Stimulated activated naive CD8-positive, alpha-beta T cell treated with anti-CD3 and anti-CD28 coated beads, Interleukin-15, amount 100 ng/mL, for 72 hours (primary cell): ENCODE results near the gene TBR1.

Experiments used
- ATAC-seq: fragments of 150-1000 bp; cut with Tn5 transposase; 2 replicates; pipeline ENCODE4 v1.10.0; 2021; ENCODE audit warnings: mild to moderate bottlenecking, moderate library complexity
- DNase-seq, 2 donors: peaks; one replicate each; pipeline ENCODE4 v3.0.0; 2021 to 2022
- H3K27ac Mint-ChIP-seq, 2 donors: one replicate each; pipeline ENCODE4 v1.8.0; 2022; ENCODE audit warnings: mild to moderate bottlenecking in 2 of 2, mixed read lengths in 2 of 2, moderate library complexity in 2 of 2
- H3K27me3 Mint-ChIP-seq: one replicate; pipeline ENCODE4 v1.8.0; 2022; ENCODE audit warnings: mixed read lengths
- H3K4me1 Mint-ChIP-seq: one replicate; pipeline ENCODE4 v1.8.0; 2022; ENCODE audit warnings: mild to moderate bottlenecking, mixed read lengths
- H3K4me3 Mint-ChIP-seq, 2 donors: one replicate each; pipeline ENCODE4 v1.8.0; 2022; ENCODE audit warnings: mild to moderate bottlenecking in 2 of 2, mixed read lengths in 2 of 2, moderate library complexity in 1 of 2
- H3K9me3 Mint-ChIP-seq, 2 donors: one replicate each; pipeline ENCODE4 v1.8.0; 2022; ENCODE audit warnings: mixed read lengths in 2 of 2

TBR1 gene

DNA sequence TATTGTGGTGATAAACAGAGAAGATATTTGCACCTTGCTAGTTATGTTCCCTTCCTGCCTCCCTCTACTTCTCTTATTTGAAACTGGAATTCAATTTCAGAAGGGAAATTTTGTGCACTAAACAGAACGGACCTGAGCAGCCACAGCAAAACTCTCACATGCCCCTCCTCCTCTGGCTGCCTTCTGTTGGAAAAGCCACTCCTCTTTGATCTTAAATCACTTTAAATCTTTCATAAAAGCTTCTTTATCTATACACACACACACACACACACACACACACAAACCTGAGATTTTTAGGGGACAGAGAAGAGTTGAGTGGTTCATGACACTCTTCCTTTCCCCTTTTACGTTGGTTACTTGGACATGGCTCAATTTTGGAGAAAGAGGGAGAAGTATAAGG, 5.6 kb downstream of the TBR1 start:
- Mint-ChIP-seq H3K4me1 (peaks cover 60% of the 10 kb centered on the region), H3K9me3 (no peaks in the 10 kb centered on the region), H3K27ac (no peak overlapping the region), H3K4me3 (no peak overlapping the region), H3K27me3 (peaks cover 100% of the 10 kb centered on the region)
- ATAC-seq (no peak), DNase-seq (no peak)

DNA sequence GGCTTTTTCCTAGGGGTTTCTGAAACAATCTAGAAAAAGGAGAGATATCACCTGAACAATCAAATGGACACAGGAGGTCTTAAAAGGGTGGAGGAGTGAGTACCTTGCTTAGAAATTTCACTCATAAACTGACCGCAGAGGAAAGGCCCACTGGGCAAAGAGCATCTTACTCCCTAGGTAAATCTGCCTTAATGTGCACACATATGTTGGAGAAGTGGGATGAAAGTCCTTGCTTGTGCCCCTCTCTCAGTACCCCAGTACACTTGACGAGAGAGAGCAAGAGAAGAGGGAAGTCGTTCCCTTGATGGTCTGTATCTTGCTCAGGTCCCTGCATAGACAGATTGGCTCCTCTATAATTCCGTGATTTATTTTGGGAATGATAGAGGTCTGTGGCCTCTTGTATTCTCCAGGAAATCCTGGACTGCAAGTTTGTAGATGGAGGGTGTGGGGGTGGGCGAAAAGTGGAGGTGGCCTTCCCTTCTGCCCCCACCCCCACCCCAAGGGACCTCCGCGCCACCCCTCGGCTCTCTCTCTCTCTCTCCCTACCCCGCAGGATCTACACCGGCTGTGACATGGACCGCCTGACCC, 6.8 kb downstream of the TBR1 start:
- Mint-ChIP-seq H3K4me3 (peak overlapping the region in 1 of 2 donors; percentile 40), H3K9me3 (no peaks in the 10 kb centered on the region), H3K27me3 (peaks cover 100% of the 10 kb centered on the region), H3K27ac (no peak overlapping the region), H3K4me1 (peaks cover 56% of the 10 kb centered on the region)
- DNase-seq (no peak), ATAC-seq (peak; percentile 38)

DNA sequence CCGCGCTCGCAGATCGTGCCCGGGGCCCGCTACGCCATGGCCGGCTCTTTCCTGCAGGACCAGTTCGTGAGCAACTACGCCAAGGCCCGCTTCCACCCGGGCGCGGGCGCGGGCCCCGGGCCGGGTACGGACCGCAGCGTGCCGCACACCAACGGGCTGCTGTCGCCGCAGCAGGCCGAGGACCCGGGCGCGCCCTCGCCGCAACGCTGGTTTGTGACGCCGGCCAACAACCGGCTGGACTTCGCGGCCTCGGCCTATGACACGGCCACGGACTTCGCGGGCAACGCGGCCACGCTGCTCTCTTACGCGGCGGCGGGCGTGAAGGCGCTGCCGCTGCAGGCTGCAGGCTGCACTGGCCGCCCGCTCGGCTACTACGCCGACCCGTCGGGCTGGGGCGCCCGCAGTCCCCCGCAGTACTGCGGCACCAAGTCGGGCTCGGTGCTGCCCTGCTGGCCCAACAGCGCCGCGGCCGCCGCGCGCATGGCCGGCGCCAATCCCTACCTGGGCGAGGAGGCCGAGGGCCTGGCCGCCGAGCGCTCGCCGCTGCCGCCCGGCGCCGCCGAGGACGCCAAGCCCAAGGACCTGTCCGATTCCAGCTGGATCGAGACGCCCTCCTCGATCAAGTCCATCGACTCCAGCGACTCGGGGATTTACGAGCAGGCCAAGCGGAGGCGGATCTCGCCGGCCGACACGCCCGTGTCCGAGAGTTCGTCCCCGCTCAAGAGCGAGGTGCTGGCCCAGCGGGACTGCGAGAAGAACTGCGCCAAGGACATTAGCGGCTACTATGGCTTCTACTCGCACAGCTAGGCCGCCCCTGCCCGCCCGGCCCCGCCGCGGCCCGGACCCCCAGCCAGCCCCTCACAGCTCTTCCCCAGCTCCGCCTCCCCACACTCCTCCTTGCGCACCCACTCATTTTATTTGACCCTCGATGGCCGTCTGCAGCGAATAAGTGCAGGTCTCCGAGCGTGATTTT, 7.6 kb downstream of the TBR1 start:
- DNase-seq: peak; percentile 12 to 19

DNA sequence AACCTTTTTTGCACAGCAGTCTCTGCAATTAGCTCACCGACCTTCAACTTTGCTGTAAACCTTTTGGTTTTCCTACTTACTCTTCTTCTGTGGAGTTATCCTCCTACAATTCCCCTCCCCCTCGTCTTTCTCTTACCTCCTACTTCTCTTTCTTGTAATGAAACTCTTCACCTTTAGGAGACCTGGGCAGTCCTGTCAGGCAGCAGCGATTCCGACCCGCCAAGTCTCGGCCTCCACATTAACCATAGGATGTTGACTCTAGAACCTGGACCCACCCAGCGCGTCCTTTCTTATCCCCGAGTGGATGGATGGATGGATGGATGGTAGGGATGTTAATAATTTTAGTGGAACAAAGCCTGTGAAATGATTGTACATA, 8.3 kb downstream of the TBR1 start:
- Mint-ChIP-seq H3K4me1 (peaks cover 41% of the 10 kb centered on the region), H3K9me3 (no peaks in the 10 kb centered on the region), H3K27ac (no peak overlapping the region), H3K27me3 (peaks cover 100% of the 10 kb centered on the region), H3K4me3 (peak overlapping the region; percentile 68 to 74)
- ATAC-seq (no peak), DNase-seq (no peak)

More for the DNA sequence above, 7.6 kb downstream of the TBR1 start:
- peaks cover 48% of the 10 kb centered on the region for H3K4me1 Mint-ChIP-seq
- H3K9me3 Mint-ChIP-seq: no peaks in the 10 kb centered on the region
- H3K27me3 Mint-ChIP-seq: peaks cover 100% of the 10 kb centered on the region
- peak overlapping the region; percentile 68 to 74 for H3K4me3 Mint-ChIP-seq
- peak; percentile 55 for ATAC-seq
- H3K27ac Mint-ChIP-seq: no peak overlapping the region

DNA sequence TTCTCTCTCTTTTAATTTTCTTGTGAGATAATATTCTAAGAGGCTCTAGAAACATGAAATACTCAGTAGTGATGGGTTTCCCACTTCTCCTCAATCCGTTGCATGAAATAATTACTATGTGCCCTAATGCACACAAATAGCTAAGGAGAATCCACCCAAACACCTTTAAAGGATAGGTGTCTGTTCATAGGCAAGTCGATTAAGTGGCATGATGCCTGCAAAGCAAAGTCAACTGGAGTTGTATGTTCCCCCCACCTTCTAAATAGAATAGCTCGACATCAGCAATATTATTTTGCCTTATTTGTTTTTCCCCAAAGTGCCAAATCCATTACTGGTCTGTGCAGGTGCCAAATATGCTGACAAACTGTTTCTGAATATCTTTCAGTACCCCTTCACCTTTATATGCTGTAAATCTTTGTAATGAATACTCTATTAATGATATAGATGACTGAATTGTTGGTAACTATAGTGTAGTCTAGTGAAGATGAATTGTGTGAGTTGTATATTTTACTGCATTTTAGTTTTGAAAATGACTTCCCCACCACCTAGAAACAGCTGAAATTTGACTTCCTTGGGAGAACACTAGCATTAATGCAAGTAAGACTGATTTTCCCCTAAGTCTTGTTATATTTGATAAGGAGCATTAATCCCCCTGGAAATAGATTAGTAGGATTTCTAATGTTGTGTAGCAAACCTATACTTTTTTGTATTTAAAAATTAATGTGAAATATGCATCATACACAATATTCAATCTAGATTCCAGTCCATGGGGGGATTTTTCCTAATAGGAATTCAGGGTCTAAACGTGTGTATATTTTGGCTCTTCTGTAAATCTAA, 9.0 kb downstream of the TBR1 start:
- Mint-ChIP-seq H3K27me3 (peaks cover 100% of the 10 kb centered on the region), H3K9me3 (no peaks in the 10 kb centered on the region), H3K4me3 (peak overlapping the region; percentile 68 to 74), H3K27ac (no peak overlapping the region), H3K4me1 (peaks cover 38% of the 10 kb centered on the region)
- DNase-seq (no peak), ATAC-seq (no peak)

DNA sequence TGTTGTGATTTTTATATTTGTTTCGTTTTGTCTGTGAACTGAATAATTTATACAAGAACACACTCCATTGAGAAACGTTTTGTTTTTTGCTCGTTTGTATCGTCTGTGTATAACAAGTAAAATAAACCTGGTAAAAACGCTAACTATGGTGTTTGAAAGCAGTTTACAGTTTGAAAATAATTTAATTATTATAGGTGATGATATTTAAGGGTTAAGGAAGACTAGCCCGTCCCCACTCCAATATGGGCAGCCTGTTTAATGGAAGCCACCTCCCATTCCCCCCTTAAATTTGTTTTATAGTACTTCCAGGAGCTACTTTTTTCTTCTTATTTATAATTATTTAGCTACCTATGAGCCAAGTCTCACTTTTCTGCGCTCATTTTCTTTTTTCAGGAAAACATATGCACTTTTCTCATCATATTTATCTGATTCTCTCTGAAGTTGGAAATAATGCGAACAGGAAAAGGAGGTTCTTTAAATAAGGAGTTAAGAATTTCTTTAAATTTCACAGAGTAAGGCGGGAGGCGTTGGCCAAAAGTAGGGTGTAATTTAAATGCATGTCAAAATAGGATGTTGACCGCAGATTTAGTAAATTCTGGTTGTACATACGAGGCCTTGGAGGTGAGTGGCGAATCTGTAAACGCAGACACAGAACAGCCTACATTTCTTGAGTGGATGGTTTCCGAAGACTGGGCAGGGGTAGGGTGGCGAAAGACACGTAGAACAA, 9.8 kb downstream of the TBR1 start:
- ATAC-seq: no peak
- Mint-ChIP-seq H3K27ac (peak overlapping the region in 1 of 2 donors; percentile 59), H3K4me1 (peaks cover 33% of the 10 kb centered on the region), H3K9me3 (no peaks in the 10 kb centered on the region), H3K27me3 (peaks cover 95% of the 10 kb centered on the region), H3K4me3 (no peak overlapping the region)
- no peak for DNase-seq

DNA sequence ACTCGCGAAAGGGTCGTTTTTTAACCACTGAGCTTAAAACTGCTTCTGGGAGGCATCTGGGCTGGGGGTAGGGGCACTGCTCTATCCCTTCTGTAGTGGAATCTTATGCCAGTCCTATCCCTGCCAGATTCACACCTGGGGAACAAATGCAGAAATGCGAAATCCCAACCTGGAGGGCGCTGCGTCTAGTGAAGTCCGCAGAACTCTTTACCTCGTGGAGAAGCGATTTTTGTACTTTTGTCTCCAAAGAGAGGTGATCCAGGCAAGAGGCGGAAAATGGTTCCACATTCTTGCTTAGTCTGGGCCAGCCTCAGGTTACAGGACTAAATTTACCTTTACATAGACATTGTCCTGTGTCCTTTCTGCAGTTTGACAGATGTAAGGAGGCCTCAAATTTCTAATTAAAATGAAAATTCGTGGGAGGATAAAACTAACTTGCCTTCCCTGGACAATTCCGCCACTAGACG, 10.4 kb downstream of the TBR1 start:
- Mint-ChIP-seq H3K4me1 (peaks cover 33% of the 10 kb centered on the region), H3K9me3 (no peaks in the 10 kb centered on the region), H3K27ac (no peak overlapping the region), H3K27me3 (peaks cover 95% of the 10 kb centered on the region), H3K4me3 (peak overlapping the region; percentile 64 to 75)
- peak in 1 of 2 donors; percentile 7 for DNase-seq
- ATAC-seq: no peak

DNA sequence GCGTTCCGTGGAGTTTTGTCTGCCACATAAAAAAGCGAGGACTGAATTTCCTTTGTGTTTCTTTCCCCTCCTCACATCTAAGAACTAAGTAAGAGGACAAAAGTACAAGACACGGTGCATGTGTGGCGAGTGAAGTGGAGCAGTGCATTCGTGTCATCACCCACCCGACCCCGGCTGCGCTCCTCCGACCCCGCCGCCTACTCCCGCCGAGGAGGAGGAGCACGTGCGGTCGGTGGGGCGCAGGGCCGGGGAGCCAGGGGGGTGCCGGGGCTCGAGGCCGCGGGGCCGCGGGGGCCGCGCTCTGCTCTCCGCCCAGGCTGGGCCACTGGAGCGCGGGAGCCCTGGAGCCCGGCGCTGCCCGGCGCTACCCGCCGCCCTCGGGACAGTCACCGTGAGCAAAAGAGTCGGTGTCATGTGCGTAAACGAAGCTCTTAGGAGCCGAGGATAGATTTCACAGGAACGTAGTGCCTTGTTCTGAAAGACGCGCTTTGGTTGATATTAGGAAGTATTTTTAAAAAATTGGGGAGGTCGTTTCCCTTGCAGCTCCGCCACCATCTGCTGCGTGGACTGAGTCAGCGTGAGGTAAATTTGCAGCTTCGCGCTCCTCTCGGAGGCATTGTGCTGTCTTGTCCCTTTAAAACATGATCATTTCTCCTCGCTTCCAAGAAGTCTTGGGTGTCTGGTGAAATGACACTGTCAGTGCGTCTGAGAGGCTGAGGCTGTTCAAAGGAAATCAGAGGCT, 11.0 kb downstream of the TBR1 start:
- H3K4me1 Mint-ChIP-seq: peaks cover 33% of the 10 kb centered on the region
- H3K27me3 Mint-ChIP-seq: peaks cover 95% of the 10 kb centered on the region
- H3K4me3 Mint-ChIP-seq: peak overlapping the region; percentile 64 to 76
- no peaks in the 10 kb centered on the region for H3K9me3 Mint-ChIP-seq
- ATAC-seq (peak; percentile 49), DNase-seq (peak; percentile 16 to 21)
- peak overlapping the region in 1 of 2 donors; percentile 11 for H3K27ac Mint-ChIP-seq

DNA sequence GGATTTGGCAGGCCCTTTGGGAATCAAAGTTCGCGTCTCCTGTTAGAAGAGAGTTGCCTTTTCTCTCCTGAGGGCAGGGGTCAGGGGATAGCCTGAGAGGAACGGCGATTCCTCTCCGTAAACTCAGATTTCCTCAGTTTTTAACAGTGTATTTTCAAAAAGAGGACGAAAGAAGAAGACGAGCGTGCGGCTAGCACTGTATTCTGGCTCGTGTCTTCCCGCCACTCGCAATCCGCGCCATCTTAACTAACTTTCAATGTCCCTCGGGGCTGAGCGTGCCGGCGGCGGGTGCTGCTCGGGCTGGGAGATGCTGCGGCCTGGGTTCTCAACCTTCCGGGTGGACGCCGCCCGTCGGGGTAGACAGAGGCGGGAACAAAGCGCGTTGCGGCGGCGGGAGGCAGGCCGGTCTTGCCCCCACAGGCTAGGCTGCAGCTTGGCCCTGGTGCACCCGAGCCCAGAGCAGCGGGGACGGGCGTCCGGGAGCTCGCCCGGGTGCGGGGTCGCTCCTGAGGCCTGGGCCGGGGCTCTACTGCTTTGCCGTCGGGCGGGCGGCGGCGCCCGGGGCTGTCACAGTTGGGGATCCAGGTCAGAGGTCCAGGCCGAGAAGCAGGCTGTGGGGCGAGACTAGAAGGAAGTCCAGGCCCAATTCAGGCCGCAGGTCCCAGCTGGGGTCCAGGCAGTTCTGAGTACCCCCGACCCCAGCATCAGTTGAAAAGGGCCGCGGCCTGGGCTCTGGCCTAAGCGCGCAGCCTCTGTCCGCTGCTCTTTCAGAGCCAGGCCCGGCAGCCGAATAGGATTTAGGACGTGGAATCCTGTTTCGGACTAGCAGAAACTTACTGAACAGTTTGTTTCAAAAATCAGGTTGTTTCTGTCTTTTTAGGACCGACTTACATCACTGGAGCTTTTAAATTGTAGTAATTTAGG, 11.8 kb downstream of the TBR1 start:
- peaks cover 30% of the 10 kb centered on the region for H3K4me1 Mint-ChIP-seq
- DNase-seq (peak in 1 of 2 donors; percentile 4), ATAC-seq (peak; percentile 25)
- H3K27me3 Mint-ChIP-seq: peaks cover 91% of the 10 kb centered on the region
- peak overlapping the region; percentile 58 to 76 for H3K4me3 Mint-ChIP-seq
- H3K9me3 Mint-ChIP-seq: no peaks in the 10 kb centered on the region
- no peak overlapping the region for H3K27ac Mint-ChIP-seq

DNA sequence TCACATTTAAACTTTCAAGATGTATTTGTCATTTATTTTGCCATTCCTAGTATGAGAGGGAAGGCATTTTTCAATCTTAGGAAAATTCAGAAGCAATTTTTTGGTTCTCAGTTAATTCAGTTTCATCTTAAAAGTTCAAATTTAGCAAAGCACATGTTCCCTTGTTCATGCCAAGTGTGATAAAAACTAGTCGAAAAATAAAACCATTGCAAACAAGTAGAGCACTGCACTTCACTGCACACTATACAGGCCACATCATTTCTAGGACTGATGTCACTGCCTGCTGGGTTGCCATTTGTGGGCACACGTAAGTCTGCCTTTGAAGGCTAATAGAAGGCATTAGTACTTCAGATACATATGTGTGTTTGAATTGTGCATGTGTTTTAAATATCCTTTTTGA, 14.3 kb downstream of the TBR1 start:
- ATAC-seq (no peak), DNase-seq (no peak)
- Mint-ChIP-seq H3K4me3 (no peak overlapping the region), H3K4me1 (peaks cover 16% of the 10 kb centered on the region), H3K27me3 (peaks cover 84% of the 10 kb centered on the region), H3K9me3 (no peaks in the 10 kb centered on the region), H3K27ac (no peak overlapping the region)

DNA sequence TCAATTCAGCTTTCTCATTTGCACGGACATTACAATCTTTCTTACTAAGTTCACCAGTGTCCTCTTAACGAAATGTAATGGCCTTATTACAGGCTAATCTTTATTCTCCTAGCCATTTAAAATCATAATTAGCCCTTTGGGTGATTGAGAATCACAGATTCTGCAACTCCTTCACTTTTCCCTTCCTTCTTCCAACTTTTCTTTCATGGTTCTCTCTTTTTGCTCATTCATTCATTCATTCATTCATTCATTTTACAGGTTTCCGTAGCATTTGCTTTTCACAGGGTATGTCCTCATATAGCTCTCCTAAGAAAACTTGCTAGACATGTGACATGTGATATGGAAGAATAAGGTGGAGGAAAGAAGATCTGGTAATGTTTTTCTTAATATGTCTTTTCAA, 16.0 kb downstream of the TBR1 start:
- no peak overlapping the region for H3K27ac Mint-ChIP-seq
- ATAC-seq: no peak
- H3K4me1 Mint-ChIP-seq: peaks cover 7% of the 10 kb centered on the region
- no peak overlapping the region for H3K4me3 Mint-ChIP-seq
- H3K27me3 Mint-ChIP-seq: peaks cover 71% of the 10 kb centered on the region
- H3K9me3 Mint-ChIP-seq: no peaks in the 10 kb centered on the region
- no peak for DNase-seq

DNA sequence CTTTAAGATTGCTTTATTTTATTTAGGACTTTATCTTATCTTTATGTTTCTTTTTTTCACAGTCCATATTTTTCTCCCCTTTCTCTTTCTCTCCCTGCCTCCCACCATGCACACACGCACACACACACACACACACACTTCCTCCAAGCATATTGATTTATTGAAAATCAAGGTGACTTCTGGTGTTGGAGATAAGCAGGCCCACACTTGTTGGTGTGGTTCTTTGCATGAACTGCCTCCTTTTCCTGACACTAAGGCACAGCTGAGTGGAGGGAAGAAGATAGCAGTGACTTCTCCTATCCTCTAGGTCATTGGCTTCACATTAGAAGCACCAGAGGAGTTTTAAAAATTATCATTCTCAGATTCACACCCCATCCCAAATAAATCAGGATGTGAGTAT, 18.0 kb downstream of the TBR1 start:
- H3K4me3 Mint-ChIP-seq: no peak overlapping the region
- no peaks in the 10 kb centered on the region for H3K4me1 Mint-ChIP-seq
- ATAC-seq (no peak), DNase-seq (no peak)
- H3K27ac Mint-ChIP-seq: no peak overlapping the region
- peaks cover 64% of the 10 kb centered on the region for H3K27me3 Mint-ChIP-seq
- no peaks in the 10 kb centered on the region for H3K9me3 Mint-ChIP-seq

DNA sequence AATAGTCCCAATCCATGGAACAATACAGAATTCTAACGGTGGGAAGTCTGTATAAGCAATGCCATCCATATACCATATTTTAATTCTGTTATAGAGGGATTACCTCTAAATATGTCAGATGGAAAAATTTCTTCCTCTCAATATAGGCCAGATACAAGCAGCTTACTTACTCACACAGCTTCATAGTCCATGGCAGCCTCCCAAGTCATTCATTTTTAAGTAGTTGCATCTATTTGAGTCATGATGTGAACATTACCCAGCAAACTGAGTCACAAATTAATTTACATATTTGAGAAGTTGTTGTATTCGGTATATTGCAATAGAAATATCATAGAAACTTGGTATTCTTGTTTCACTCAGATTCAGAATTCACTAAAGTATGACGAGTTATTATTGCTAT, 20.3 kb downstream of the TBR1 start:
- Mint-ChIP-seq H3K4me3 (no peak overlapping the region), H3K4me1 (no peaks in the 10 kb centered on the region), H3K27ac (no peak overlapping the region), H3K27me3 (peaks cover 46% of the 10 kb centered on the region), H3K9me3 (no peaks in the 10 kb centered on the region)
- ATAC-seq (no peak), DNase-seq (no peak)
